Measurements from ENCODE around the gene MITF. TPM values are rescaled to one million over a fixed set of nuclear protein-coding genes. Genes with fewer than 3 reads are reported as not detected.

Gene MITF
- total RNA-seq, 1 donor from 2014 or later = 26.5 TPM

GRCh38 chr3:69921651-69922050 is 182.4 kb downstream of the MITF start:
- DNase-seq (ENCODE audit: low spot score) (no peak), ATAC-seq (no peak)
- intact Hi-C loops (cut with DNase I) = no loop called here

GRCh38 chr3:69922521-69923000 is 183.3 kb downstream of the MITF start:
- ATAC-seq = no peak

GRCh38 chr3:69925506-69925905 is 186.2 kb downstream of the MITF start:
- DNase-seq (ENCODE audit: low spot score) (no peak), ATAC-seq (peak; percentile 87)
- intact Hi-C loops (cut with DNase I) = no loop called here

More at GRCh38 chr3:69922521-69923000, 183.3 kb downstream of the MITF start:
- DNase-seq (ENCODE audit: low spot score) = no peak
- intact Hi-C loops (cut with DNase I) = no loop called here

- intact Hi-C loops (cut with DNase I) = no loop called here
- no peak for DNase-seq (ENCODE audit: low spot score)
- ATAC-seq = peak; percentile 83
Observed at GRCh38 chr3:69926385-69926784, 187.1 kb downstream of the MITF start.

GRCh38 chr3:69927571-69927970 is 188.3 kb downstream of the MITF start:
- ATAC-seq = no peak
- no peak for DNase-seq (ENCODE audit: low spot score)
- intact Hi-C loops (cut with DNase I) = no loop called here

GRCh38 chr3:69929019-69929418 is 189.8 kb downstream of the MITF start:
- no peak for DNase-seq (ENCODE audit: low spot score)
- intact Hi-C loops (cut with DNase I) = no loop called here

GRCh38 chr3:69930564-69930963 is 191.3 kb downstream of the MITF start:
- intact Hi-C loops (cut with DNase I) = no loop called here
- no peak for ATAC-seq
- DNase-seq (ENCODE audit: low spot score) = no peak

More at GRCh38 chr3:69929019-69929418, 189.8 kb downstream of the MITF start:
- ATAC-seq = no peak

- intact Hi-C loops (cut with DNase I) = no loop called here
- ATAC-seq = no peak
- no peak for DNase-seq (ENCODE audit: low spot score)
Observed at GRCh38 chr3:69932087-69932486, 192.8 kb downstream of the MITF start.

- no peak for DNase-seq (ENCODE audit: low spot score)
- ATAC-seq = no peak
- intact Hi-C loops (cut with DNase I) = no loop called here
Observed at GRCh38 chr3:69932501-69932900, 193.2 kb downstream of the MITF start.

GRCh38 chr3:69934398-69934797 is 195.1 kb downstream of the MITF start:
- DNase-seq (ENCODE audit: low spot score) (no peak), ATAC-seq (no peak)
- intact Hi-C loops (cut with DNase I) = no loop called here

- intact Hi-C loops (cut with DNase I) = no loop called here
- no peak for DNase-seq (ENCODE audit: low spot score)
Observed at GRCh38 chr3:69936266-69936665, 197.0 kb downstream of the MITF start.

GRCh38 chr3:69938061-69938460 is 198.8 kb downstream of the MITF start:
- DNase-seq (ENCODE audit: low spot score) = no peak
- intact Hi-C loops (cut with DNase I) = no loop called here

More at GRCh38 chr3:69936266-69936665, 197.0 kb downstream of the MITF start:
- ATAC-seq = no peak

GRCh38 chr3:69938931-69939330 is 199.7 kb downstream of the MITF start:
- intact Hi-C loops (cut with DNase I) = no loop called here
- DNase-seq (ENCODE audit: low spot score) (no peak), ATAC-seq (no peak)

More at GRCh38 chr3:69938061-69938460, 198.8 kb downstream of the MITF start:
- ATAC-seq = no peak

- ATAC-seq (no peak), DNase-seq (ENCODE audit: low spot score) (no peak)
- intact Hi-C loops (cut with DNase I) = loop anchor here (10.0 kb wide), 1 partner anchor 246 kb away; no protein-coding TSS in a partner anchor
Observed at GRCh38 chr3:69941037-69941436, 201.8 kb downstream of the MITF start.

- DNase-seq (ENCODE audit: low spot score) = no peak
- no peak for ATAC-seq
- intact Hi-C loops (cut with DNase I) = loop anchor here (10.0 kb wide), 1 partner anchor 247 kb away; no protein-coding TSS in a partner anchor
Observed at GRCh38 chr3:69941439-69942176, 202.3 kb downstream of the MITF start.

GRCh38 chr3:69944931-69945493 is 205.7 kb downstream of the MITF start:
- intact Hi-C loops (cut with DNase I) = loop anchor here (10.0 kb wide), 1 partner anchor 250 kb away; no protein-coding TSS in a partner anchor
- ATAC-seq = peak; percentile 85
- DNase-seq (ENCODE audit: low spot score) = no peak

GRCh38 chr3:69948246-69948862 is 209.1 kb downstream of the MITF start:
- ATAC-seq = no peak
- intact Hi-C loops (cut with DNase I) = loop anchor here (10.0 kb wide), 1 partner anchor 254 kb away; no protein-coding TSS in a partner anchor
- no peak for DNase-seq (ENCODE audit: low spot score)

- DNase-seq (ENCODE audit: low spot score) (no peak), ATAC-seq (no peak)
- intact Hi-C loops (cut with DNase I) = no loop called here
Observed at GRCh38 chr3:69951616-69952015, 212.4 kb downstream of the MITF start.

- DNase-seq (ENCODE audit: low spot score) (no peak), ATAC-seq (no peak)
- intact Hi-C loops (cut with DNase I) = no loop called here
Observed at GRCh38 chr3:69959581-69959980, 220.3 kb downstream of the MITF start.

Measured in sciatic nerve (tissue), 2 donors.